Breast epithelium (tissue), 3 donors: Measurements from ENCODE around the gene ZMYND8.
"Not testable (repeated sequence)": the region's sequence is repeated elsewhere in the genome, so short reads cannot be mapped to it uniquely, and the experiment has no call there.

Source experiments
- POLR2AphosphoS5 ChIP-seq, 3 donors: sonication (generic); formaldehyde crosslinking; IDR thresholded peaks; one replicate each; pipeline ENCODE4 v1.6.1; 2017; ENCODE audit warnings: antibody characterized with exemption in 3 of 3
- TF ChIP-seq, protein P1 (sequence below), 3 donors: fragments of 450-650 bp; IDR thresholded peaks; one replicate each; pipeline ENCODE4 v1.5.1; 2016 to 2017; ENCODE audit warnings: antibody characterized with exemption in 3 of 3, mild to moderate bottlenecking in 3 of 3, moderate library complexity in 3 of 3

DNA sequence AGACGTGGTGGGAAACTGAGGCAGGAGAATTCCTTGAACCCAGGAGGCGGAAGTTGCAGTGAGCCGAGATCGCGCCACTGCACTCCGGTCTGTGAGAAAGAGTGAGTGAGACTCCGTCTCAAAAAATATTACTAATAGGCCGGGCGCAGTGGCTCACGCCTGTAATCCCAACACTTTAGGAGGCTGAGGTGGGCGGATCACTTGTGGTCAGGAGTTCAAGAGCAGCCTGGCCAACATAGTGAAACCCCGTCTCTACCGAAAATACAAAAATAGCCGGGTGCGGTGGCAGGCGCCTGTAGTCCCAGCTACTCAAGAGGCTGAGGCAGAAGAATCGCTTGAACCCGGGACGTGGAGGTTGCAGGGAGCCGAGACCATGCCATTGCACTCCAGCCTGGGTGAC, 116.4 kb downstream of the ZMYND8 start:
- TF ChIP-seq, protein P1, sequence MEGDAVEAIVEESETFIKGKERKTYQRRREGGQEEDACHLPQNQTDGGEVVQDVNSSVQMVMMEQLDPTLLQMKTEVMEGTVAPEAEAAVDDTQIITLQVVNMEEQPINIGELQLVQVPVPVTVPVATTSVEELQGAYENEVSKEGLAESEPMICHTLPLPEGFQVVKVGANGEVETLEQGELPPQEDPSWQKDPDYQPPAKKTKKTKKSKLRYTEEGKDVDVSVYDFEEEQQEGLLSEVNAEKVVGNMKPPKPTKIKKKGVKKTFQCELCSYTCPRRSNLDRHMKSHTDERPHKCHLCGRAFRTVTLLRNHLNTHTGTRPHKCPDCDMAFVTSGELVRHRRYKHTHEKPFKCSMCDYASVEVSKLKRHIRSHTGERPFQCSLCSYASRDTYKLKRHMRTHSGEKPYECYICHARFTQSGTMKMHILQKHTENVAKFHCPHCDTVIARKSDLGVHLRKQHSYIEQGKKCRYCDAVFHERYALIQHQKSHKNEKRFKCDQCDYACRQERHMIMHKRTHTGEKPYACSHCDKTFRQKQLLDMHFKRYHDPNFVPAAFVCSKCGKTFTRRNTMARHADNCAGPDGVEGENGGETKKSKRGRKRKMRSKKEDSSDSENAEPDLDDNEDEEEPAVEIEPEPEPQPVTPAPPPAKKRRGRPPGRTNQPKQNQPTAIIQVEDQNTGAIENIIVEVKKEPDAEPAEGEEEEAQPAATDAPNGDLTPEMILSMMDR (IDR thresholded peaks at IDR 0.05) = not testable (repeated sequence)
- TF ChIP-seq POLR2AphosphoS5 (IDR thresholded peaks at IDR 0.05) = not testable (repeated sequence)
